WERI-Rb-1 (cell line): ENCODE results near the gene ZBTB7C.

Source experiments
- DNase-seq: peaks from one replicate; pipeline ENCODE4 v3.0.0-alpha.2; 2020
- H3K27ac ChIP-seq: fragments of 250-450 bp; sonication (Bioruptor Pico); 2 replicates; pipeline ENCODE4 v1.5.1; 2020; ENCODE audit warnings: mild to moderate bottlenecking, moderate library complexity
- H3K27me3 ChIP-seq: fragments of 250-450 bp; sonication (Bioruptor Pico); 2 replicates; pipeline ENCODE4 v1.5.1; 2021; ENCODE audit warnings: mild to moderate bottlenecking, low read depth, moderate library complexity; ENCODE audit not compliant: insufficient read depth, severe bottlenecking
- H3K36me3 ChIP-seq: fragments of 250-450 bp; sonication (Bioruptor Pico); 2 replicates; pipeline ENCODE4 v1.5.1; 2020; ENCODE audit warnings: mild to moderate bottlenecking, moderate library complexity
- H3K4me3 ChIP-seq: 2 replicates; pipeline ENCODE4 v1.5.1; 2011; ENCODE audit warnings: low read depth, mild to moderate bottlenecking, control low read depth, low read length
- H3K9me3 ChIP-seq: fragments of 250-450 bp; sonication (Bioruptor Pico); 2 replicates; pipeline ENCODE4 v1.5.1; 2021; ENCODE audit warnings: mild to moderate bottlenecking, moderate library complexity; ENCODE audit not compliant: severe bottlenecking
- TF ChIP-seq, protein P1 (sequence below): IDR thresholded peaks from 2 replicates; pipeline ENCODE4 v1.5.1; 2011; ENCODE audit warnings: low read depth, mild to moderate bottlenecking, control low read depth, inconsistent platforms, low read length

ZBTB7C gene

DNA sequence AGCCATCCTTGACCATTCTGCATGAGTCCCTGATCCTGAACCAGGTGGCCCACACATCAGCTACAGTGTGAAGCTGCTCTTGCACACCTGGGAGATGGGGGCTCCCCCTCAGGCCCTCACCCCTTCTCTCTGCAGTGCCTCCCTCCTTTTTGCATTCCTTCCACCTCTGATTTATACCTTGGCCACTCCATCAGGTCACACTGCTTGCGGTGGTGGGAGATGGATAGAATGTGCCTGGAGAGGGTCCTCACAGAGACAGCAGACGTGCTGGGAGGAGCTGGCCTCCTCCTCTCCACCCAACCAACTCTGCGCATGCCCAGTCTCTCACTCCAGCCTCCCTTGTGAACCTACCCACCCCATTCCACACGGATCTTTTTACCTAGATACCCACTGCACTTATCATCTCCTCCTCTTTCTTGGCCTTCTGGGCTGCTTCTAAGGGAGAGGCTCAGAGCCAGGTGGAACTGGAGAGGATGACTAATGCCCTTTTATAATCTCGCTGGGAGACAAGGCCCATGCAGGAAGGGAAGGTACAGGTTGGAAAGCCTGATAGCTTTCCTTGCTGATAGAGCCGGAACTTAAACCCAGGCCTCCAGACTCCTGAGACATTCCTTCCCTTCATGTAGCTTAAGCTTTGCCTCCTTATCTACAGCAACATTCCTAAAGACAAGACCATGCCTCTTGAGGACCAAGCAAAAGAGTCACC is 205.1 kb downstream of the ZBTB7C start:
- H3K27ac ChIP-seq: no peak overlapping the region
- no peaks in the 10 kb centered on the region for H3K36me3 ChIP-seq
- no peak overlapping the region for H3K4me3 ChIP-seq
- H3K27me3 ChIP-seq: no peaks in the 10 kb centered on the region
- DNase-seq: no peak
- TF ChIP-seq, protein P1, sequence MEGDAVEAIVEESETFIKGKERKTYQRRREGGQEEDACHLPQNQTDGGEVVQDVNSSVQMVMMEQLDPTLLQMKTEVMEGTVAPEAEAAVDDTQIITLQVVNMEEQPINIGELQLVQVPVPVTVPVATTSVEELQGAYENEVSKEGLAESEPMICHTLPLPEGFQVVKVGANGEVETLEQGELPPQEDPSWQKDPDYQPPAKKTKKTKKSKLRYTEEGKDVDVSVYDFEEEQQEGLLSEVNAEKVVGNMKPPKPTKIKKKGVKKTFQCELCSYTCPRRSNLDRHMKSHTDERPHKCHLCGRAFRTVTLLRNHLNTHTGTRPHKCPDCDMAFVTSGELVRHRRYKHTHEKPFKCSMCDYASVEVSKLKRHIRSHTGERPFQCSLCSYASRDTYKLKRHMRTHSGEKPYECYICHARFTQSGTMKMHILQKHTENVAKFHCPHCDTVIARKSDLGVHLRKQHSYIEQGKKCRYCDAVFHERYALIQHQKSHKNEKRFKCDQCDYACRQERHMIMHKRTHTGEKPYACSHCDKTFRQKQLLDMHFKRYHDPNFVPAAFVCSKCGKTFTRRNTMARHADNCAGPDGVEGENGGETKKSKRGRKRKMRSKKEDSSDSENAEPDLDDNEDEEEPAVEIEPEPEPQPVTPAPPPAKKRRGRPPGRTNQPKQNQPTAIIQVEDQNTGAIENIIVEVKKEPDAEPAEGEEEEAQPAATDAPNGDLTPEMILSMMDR: no peak
- no peaks in the 10 kb centered on the region for H3K9me3 ChIP-seq

DNA sequence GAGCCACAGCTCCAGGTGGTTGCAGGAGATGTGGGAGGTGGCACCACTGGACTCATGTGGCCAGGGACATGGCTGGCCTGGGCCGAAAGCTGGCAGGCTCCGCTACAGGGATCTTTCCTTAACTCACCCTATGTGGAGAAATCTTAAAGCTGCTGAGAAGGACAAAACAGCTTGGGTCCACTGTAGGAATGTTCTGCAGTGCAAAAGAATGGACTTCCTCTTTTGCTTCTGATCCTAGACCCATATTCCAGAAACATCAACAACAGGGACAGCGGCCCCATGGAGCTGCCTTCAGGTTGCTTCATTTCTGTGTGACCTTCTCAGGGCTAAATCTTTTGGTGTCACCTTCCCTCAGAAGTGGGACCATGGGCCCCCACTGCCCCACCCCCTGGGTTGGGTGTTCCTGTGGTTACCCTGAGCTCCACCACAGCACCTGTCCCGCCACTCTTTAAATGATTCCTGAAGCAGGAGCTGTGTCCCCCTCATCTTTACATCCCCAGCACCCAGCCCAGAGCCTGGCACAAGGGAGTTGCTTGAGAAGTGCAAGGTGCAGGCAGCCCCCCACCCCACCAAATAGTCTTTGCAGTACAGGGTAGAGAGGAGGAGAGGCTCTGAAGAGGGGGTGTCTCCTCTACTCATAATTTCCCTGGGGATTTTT is 205.8 kb downstream of the ZBTB7C start:
- Histone ChIP-seq H3K27ac (no peak overlapping the region), H3K4me3 (no peak overlapping the region), H3K36me3 (no peaks in the 10 kb centered on the region), H3K27me3 (no peaks in the 10 kb centered on the region), H3K9me3 (no peaks in the 10 kb centered on the region)
- no peak for DNase-seq
- TF ChIP-seq, protein P1: no peak

DNA sequence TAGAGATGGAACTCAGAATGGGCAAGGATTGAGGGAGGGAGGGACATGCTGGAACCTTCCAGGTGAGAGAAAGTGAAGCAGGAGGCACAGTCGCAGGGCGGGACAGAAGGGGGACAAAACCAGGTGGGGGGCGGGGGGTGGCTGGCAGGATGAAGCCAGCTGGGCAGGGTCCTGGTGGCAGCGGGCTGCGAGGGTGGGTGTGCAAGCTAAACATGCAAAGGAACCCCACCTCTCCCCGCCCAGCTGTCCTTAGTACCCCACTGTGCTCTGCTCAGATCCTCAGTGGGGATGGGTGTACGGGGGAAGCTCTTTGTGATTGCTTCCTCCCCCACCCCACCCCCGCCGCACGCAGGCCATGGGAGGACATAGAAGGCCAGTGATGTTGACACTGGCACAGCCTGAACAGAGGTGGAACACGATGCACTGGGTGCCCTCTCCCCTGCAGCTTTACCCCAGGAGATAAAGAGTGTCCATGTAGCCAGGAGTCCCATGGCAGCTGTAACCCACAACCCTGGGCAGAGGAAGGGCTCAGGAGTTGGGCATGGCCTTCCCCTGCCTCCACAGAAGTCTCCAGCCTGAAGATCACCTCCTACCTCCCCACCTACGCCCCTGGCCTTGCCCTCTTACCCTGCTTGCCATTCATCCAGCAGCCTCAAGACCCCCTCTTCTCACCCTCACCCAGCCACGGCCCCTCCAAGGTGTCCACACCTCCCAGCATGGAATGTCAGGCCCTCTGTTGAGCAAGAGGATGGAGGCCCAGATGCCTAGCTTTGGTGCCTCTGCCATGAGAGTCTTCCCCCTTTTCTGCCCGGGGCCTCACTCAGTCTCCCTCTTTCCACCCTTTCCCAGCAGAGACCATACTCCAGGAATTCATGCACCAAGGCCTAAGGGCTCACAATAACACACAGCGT is 206.6 kb downstream of the ZBTB7C start:
- no peaks in the 10 kb centered on the region for H3K9me3 ChIP-seq
- TF ChIP-seq, protein P1: no peak
- no peak overlapping the region for H3K27ac ChIP-seq
- no peak overlapping the region for H3K4me3 ChIP-seq
- no peaks in the 10 kb centered on the region for H3K36me3 ChIP-seq
- H3K27me3 ChIP-seq: no peaks in the 10 kb centered on the region
- DNase-seq: no peak

DNA sequence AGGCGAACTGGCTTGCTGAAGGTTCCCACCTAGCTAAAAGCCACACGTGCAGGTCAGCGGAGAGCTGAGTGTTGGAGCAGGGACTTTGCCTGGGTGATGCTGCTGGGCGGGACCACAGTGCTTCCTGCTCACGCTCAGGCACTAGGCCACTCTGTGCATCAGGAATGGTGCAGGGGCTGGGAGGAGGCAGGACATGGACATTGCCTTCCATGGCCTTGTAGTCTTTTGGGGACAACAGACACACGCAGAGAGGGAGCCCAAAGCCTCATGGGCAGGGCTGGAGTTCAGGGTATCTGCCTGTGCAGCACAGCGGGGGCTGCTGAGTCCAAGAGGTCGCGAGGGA is 207.2 kb downstream of the ZBTB7C start:
- H3K27me3 ChIP-seq: no peaks in the 10 kb centered on the region
- H3K27ac ChIP-seq: no peak overlapping the region
- H3K4me3 ChIP-seq: no peak overlapping the region
- TF ChIP-seq, protein P1: no peak
- no peaks in the 10 kb centered on the region for H3K9me3 ChIP-seq
- DNase-seq: no peak
- H3K36me3 ChIP-seq: no peaks in the 10 kb centered on the region

DNA sequence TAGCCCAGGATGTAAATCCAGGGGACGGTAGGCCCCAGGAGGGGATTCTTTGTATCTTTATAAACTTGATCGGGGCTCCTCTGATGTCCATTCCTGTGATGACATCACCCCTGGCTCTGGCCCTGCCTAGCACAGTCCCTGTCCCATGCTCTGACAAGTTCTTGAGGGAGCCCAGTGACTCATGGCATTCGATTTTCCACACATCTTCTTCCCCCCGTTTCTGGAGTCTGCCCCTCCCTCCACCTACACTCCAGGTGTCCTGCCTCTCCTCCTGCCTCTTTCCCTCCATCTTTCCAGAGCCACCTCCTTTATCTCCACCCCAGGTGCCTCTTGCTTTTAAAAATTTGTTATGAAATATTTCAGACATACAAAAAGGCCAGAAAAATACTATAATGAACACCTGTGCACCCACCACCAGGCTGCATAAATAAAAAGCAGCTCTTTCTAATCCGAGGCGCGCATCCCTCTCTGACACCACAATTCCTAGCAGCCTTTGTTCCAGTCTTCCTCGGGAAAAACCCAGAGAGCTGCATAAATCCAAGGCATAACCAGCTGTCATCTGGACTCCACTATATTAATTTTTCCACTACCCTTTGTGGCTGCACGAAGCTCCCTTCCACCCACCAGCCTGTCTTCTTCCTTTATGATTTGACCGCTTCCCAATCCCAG is 207.7 kb downstream of the ZBTB7C start:
- DNase-seq: no peak
- TF ChIP-seq, protein P1: no peak
- H3K27ac ChIP-seq: no peak overlapping the region

More for the DNA sequence above, 207.7 kb downstream of the ZBTB7C start:
- Histone ChIP-seq H3K9me3 (no peaks in the 10 kb centered on the region), H3K36me3 (no peaks in the 10 kb centered on the region), H3K27me3 (no peaks in the 10 kb centered on the region), H3K4me3 (no peak overlapping the region)
